Stimulated activated CD8-positive, alpha-beta memory T cell treated with anti-CD3 and anti-CD28 coated beads, Interleukin-12 subunit alpha, Interleukin-12 subunit beta, amount 100 ng/mL, for 4 hours (primary cell): ENCODE results near the gene ZC3H11A.

Experiments
- DNase-seq: peaks from one replicate; pipeline ENCODE4 v3.0.0-alpha.2; 2020; ENCODE audit warnings: low read depth

ZC3H11A gene

GRCh38 chr1:203842559-203842876 is 47.1 kb downstream of the ZC3H11A start:
- no peak for DNase-seq

GRCh38 chr1:203843435-203843834 is 48.0 kb downstream of the ZC3H11A start:
- DNase-seq = no peak
